Liver (tissue), 9 donors: ENCODE data around the gene CRACDL. TPM values are rescaled to one million over a fixed set of nuclear protein-coding genes. Genes with fewer than 3 reads are reported as not detected.

Source experiments
- DNase-seq: peaks from one replicate; pipeline ENCODE4 v3.0.0-alpha.2; 2017; ENCODE audit warnings: low spot score
- H3K27ac ChIP-seq, 2 donors: one replicate each; pipeline ENCODE4 v1.7.0; 2013; ENCODE audit warnings: inconsistent platforms in 2 of 2, low read length in 2 of 2, control low read depth in 1 of 2, low read depth in 1 of 2, mild to moderate bottlenecking in 1 of 2
- H3K27me3 ChIP-seq, 4 donors: one replicate each; pipeline versions ENCODE4 v1.6.1 to v1.7.0; 2013; ENCODE audit warnings: low read length in 3 of 4, inconsistent platforms in 1 of 4, mild to moderate bottlenecking in 1 of 4, moderate library complexity in 1 of 4; ENCODE audit not compliant: control insufficient read depth in 4 of 4, insufficient read depth in 4 of 4
- H3K36me3 ChIP-seq, 4 donors: one replicate each; pipeline versions ENCODE4 v1.6.1 to v1.7.0; 2013; ENCODE audit warnings: low read length in 3 of 4, mild to moderate bottlenecking in 3 of 4, low read depth in 1 of 4, moderate library complexity in 1 of 4; ENCODE audit not compliant: control insufficient read depth in 4 of 4, insufficient read depth in 3 of 4
- H3K4me1 ChIP-seq, 4 donors: one replicate each; pipeline versions ENCODE4 v1.6.1 to v1.7.0; 2013; ENCODE audit warnings: low read length in 3 of 4, mild to moderate bottlenecking in 3 of 4, moderate library complexity in 1 of 4; ENCODE audit not compliant: control insufficient read depth in 4 of 4, insufficient read depth in 4 of 4
- H3K4me3 ChIP-seq, 3 donors: one replicate each; pipeline versions ENCODE4 v1.6.1 to v1.7.0; 2013; ENCODE audit warnings: low read length in 3 of 3, control low read depth in 1 of 3, low read depth in 1 of 3, mild to moderate bottlenecking in 1 of 3
- H3K9ac ChIP-seq, 2 donors: one replicate each; pipeline ENCODE4 v1.7.0; 2013; ENCODE audit warnings: low read length in 2 of 2, mild to moderate bottlenecking in 2 of 2, moderate library complexity in 2 of 2, control low read depth in 1 of 2, low read depth in 1 of 2
- H3K9me3 ChIP-seq, 4 donors: one replicate each; pipeline versions ENCODE4 v1.6.1 to v1.7.0; 2013; ENCODE audit warnings: low read length in 3 of 4; ENCODE audit not compliant: control insufficient read depth in 4 of 4
- ATF3 ChIP-seq: IDR thresholded peaks from 2 replicates; pipeline ENCODE4 v1.6.1; 2016; ENCODE audit warnings: antibody characterized with exemption
- CTCF ChIP-seq: fragments of 150-350 bp; IDR thresholded peaks from 2 replicates; pipeline ENCODE4 v1.5.1; 2017; ENCODE audit warnings: improper control_type of control experiment, low read depth, low read length; ENCODE audit not compliant: missing input control
- EGR1 ChIP-seq, 2 donors: IDR thresholded peaks; 2 replicates each; pipeline ENCODE4 v1.6.1; 2016 to 2018; ENCODE audit warnings: antibody characterized with exemption in 2 of 2, low read depth in 2 of 2
- FOXA1 ChIP-seq: IDR thresholded peaks from 2 replicates; pipeline ENCODE4 v1.6.1; 2016; ENCODE audit warnings: antibody characterized with exemption
- FOXA2 ChIP-seq: IDR thresholded peaks from 2 replicates; pipeline ENCODE4 v1.6.1; 2016; ENCODE audit warnings: antibody characterized with exemption
- GABPA ChIP-seq, 2 donors: IDR thresholded peaks in 1 of 2; conservative IDR thresholded peaks in 1 of 2; 2 replicates each; pipeline ENCODE4 v1.6.1; 2016; ENCODE audit warnings: antibody characterized with exemption in 2 of 2, mild to moderate bottlenecking in 1 of 2, moderate library complexity in 1 of 2
- HNF4A ChIP-seq, 2 donors: conservative IDR thresholded peaks; 2 replicates each; pipeline ENCODE4 v1.6.1; 2016; ENCODE audit warnings: antibody characterized with exemption in 2 of 2, mild to moderate bottlenecking in 2 of 2
- JUND ChIP-seq, 2 donors: IDR thresholded peaks; 2 replicates each; pipeline ENCODE4 v1.6.1; 2016; ENCODE audit warnings: antibody characterized with exemption in 2 of 2
- MAX ChIP-seq: IDR thresholded peaks from 2 replicates; pipeline ENCODE4 v1.6.1; 2016; ENCODE audit warnings: antibody characterized with exemption
- NR2F2 ChIP-seq: IDR thresholded peaks from 2 replicates; pipeline ENCODE4 v1.6.1; 2016; ENCODE audit warnings: antibody characterized with exemption
- RAD21 ChIP-seq, 2 donors: IDR thresholded peaks; 2 replicates each; pipeline ENCODE4 v1.6.1; 2016; ENCODE audit warnings: antibody characterized with exemption in 2 of 2, mild to moderate bottlenecking in 2 of 2
- REST ChIP-seq: IDR thresholded peaks from 2 replicates; pipeline ENCODE4 v1.6.1; 2016; ENCODE audit warnings: antibody characterized with exemption, mild to moderate bottlenecking
- RXRA ChIP-seq, 2 donors: IDR thresholded peaks; 2 replicates each; pipeline ENCODE4 v1.6.1; 2017 to 2018; ENCODE audit warnings: antibody characterized with exemption in 2 of 2, mild to moderate bottlenecking in 1 of 2
- SP1 ChIP-seq: IDR thresholded peaks from 2 replicates; pipeline ENCODE4 v1.6.1; 2018; ENCODE audit warnings: antibody characterized with exemption, mild to moderate bottlenecking
- TAF1 ChIP-seq: conservative IDR thresholded peaks from 2 replicates; pipeline ENCODE4 v1.6.1; 2016; ENCODE audit warnings: antibody characterized with exemption, mild to moderate bottlenecking
- YY1 ChIP-seq: IDR thresholded peaks from 2 replicates; pipeline ENCODE4 v1.6.1; 2016; ENCODE audit warnings: antibody characterized with exemption, mild to moderate bottlenecking
- ZBTB33 ChIP-seq: IDR thresholded peaks from 2 replicates; pipeline ENCODE4 v1.6.1; 2016; ENCODE audit warnings: antibody characterized with exemption
- WGBS: extraction: QIAGEN DNeasy Blood & Tissue Kit; methylation state at CpG from one replicate; pipeline ENCODE4 v1.1.7; 2013; 5-methylcytosine and 5-hydroxymethylcytosine counted together
- polyA plus RNA-seq, 2 donors: library from polyadenylated mRNA; stranded (reverse) in 1 of 2; unstranded in 1 of 2; fragments of 200-250 nt in 1 of 2; fragments of >200 nt in 1 of 2; fragmentation: Nextera tagmentation in 1 of 2; extraction: Ambion mirVana in 1 of 2; gene quantifications; one replicate each; pipeline versions ENCODE4 v1.2.1 to v1.2.3, GENCODE V29; 2013 to 2015
- total RNA-seq, 2 donors: library from RNA; depleted of rRNA; stranded (reverse); fragments of >200 nt; gene quantifications; one replicate each; pipeline ENCODE4 v1.2.3, GENCODE V29; 2014
- donor health status: healthy.
- donor health status: healthy.
- donor health status: healthy.
- donor health status: healthy.
- donor health status: healthy.

CRACDL gene
- total and polyA plus RNA-seq, 4 donors, result 0.13 to 0.46 (median 0.29) TPM

GRCh38 chr2:98944775-98945174, 8.8 kb upstream of the CRACDL start:
- TF ChIP-seq ATF3 (no peak), JUND (IDR thresholded peaks at IDR 0.05) (no peak), RXRA (IDR thresholded peaks at IDR 0.05) (no peak), FOXA2 (no peak), HNF4A (conservative IDR thresholded peaks at IDR 0.05) (no peak), TAF1 (no peak), SP1 (no peak), CTCF (no peak), MAX (no peak), GABPA (IDR thresholded peaks at IDR 0.05 in 1 of 2, conservative IDR thresholded peaks at IDR 0.05 in 1 of 2) (no peak)
- Histone ChIP-seq H3K36me3 (no peaks in the 10 kb centered on the region), H3K9ac (no peak overlapping the region), H3K27me3 (no peaks in the 10 kb centered on the region), H3K4me1 (peaks cover 0 to 1% (median 0%) of the 10 kb centered on the region in 4 donors), H3K4me3 (no peak overlapping the region), H3K9me3 (no peaks in the 10 kb centered on the region), H3K27ac (no peak overlapping the region)
- WGBS, result 100% methylated on average over 2 of the region's 2 CpGs
- no peak for DNase-seq

- peaks cover 6 to 19% (median 11%) of the 10 kb centered on the region in 4 donors for H3K4me1 ChIP-seq
Measured at GRCh38 chr2:98940102-98940501, 4.1 kb upstream of the CRACDL start.

More at GRCh38 chr2:98940102-98940501, 4.1 kb upstream of the CRACDL start:
- Histone ChIP-seq H3K4me3 (no peak overlapping the region), H3K27ac (no peak overlapping the region), H3K9ac (no peak overlapping the region), H3K9me3 (no peaks in the 10 kb centered on the region), H3K36me3 (no peaks in the 10 kb centered on the region), H3K27me3 (peaks cover 0 to 4% (median 1%) of the 10 kb centered on the region in 4 donors)
- no peak for DNase-seq
- TF ChIP-seq REST, result no peak
- no peak for TF ChIP-seq FOXA1
- no peak for TF ChIP-seq ZBTB33
- no peak for TF ChIP-seq EGR1 (IDR thresholded peaks at IDR 0.05; ENCODE audit: low read depth in 2 of 2)
- no peak for TF ChIP-seq NR2F2
- no peak for TF ChIP-seq YY1
- no peak for TF ChIP-seq TAF1
- no peak for TF ChIP-seq CTCF
- no peak for TF ChIP-seq JUND (IDR thresholded peaks at IDR 0.05)
- TF ChIP-seq RAD21 (IDR thresholded peaks at IDR 0.05), result no peak
- TF ChIP-seq MAX, result no peak
- TF ChIP-seq HNF4A (conservative IDR thresholded peaks at IDR 0.05), result no peak
- no peak for TF ChIP-seq ATF3
- TF ChIP-seq FOXA2, result no peak
- TF ChIP-seq RXRA (IDR thresholded peaks at IDR 0.05), result no peak
- TF ChIP-seq SP1, result no peak
- 93% methylated on average over 1 of the region's 1 CpG for WGBS
